Body of pancreas (tissue), 4 donors: ENCODE measurements around the gene TEAD3. TPM values are rescaled to one million over a fixed set of nuclear protein-coding genes. Genes with fewer than 3 reads are reported as not detected.
"Not testable (repeated sequence)": the region's sequence is repeated elsewhere in the genome, so short reads cannot be mapped to it uniquely, and the experiment has no call there.

Experiments used
- ATAC-seq: fragments of 150-250 bp; one replicate; pipeline ENCODE4 v1.9.1; 2016
- DNase-seq, 4 donors: peaks; one replicate each; pipeline ENCODE4 v3.0.0-alpha.2; 2019
- H3K27ac ChIP-seq, 4 donors: fragments of 200-600 bp; sonication (generic); 1 replicate in 3 of 4; 2 replicates in 1 of 4; pipeline versions ENCODE4 v1.5.1 to v1.6.1; 2016 to 2019; ENCODE audit warnings: mild to moderate bottlenecking in 1 of 4, mixed read lengths in 1 of 4, moderate library complexity in 1 of 4
- H3K27me3 ChIP-seq, 2 donors: fragments of 200-600 bp; sonication (generic); one replicate each; pipeline ENCODE4 v1.6.0; 2016; ENCODE audit warnings: mild to moderate bottlenecking in 1 of 2
- H3K36me3 ChIP-seq, 2 donors: fragments of 200-600 bp; sonication (generic); replicated peaks in 1 of 2; 2 replicates each; pipeline ENCODE4 v1.5.1; 2016; ENCODE audit warnings: low read depth in 2 of 2; ENCODE audit not compliant: insufficient read depth in 1 of 2
- H3K4me1 ChIP-seq: fragments of 200-600 bp; sonication (generic); one replicate; pipeline ENCODE4 v1.6.0; 2016
- H3K4me3 ChIP-seq, 2 donors: fragments of 200-600 bp; sonication (generic); 1 replicate in 1 of 2; 2 replicates in 1 of 2; pipeline ENCODE4 v1.5.1; 2016 to 2019
- H3K9me3 ChIP-seq, 3 donors: fragments of 200-600 bp; sonication (generic); 1 replicate in 2 of 3; 2 replicates in 1 of 3; pipeline ENCODE4 v1.5.1; 2016
- POLR2A ChIP-seq, 3 donors: fragments of 450-650 bp; IDR thresholded peaks; one replicate each; pipeline ENCODE4 v1.6.1; 2016; ENCODE audit warnings: antibody characterized with exemption in 3 of 3, mild to moderate bottlenecking in 2 of 3
- WGBS, 2 donors: methylation state at CpG; one replicate each; pipeline ENCODE4 v1.1.5; 2017; 5-methylcytosine and 5-hydroxymethylcytosine counted together
- intact Hi-C: fragments of 100-400 bp; cut with DNase I; formaldehyde crosslinking; loops from one replicate; pipeline ENCODE4 v1.15.1; 2023
- total RNA-seq, 2 donors: library from RNA; depleted of rRNA; stranded (reverse); fragments of >200 nt; gene quantifications; one replicate each; pipeline ENCODE4 v1.1.0, GENCODE V29; 2016
- TF ChIP-seq, protein P1 (sequence below), 7 experiments: fragments of 450-650 bp in 4 of 7; fragments of 200-600 bp in 3 of 7; sonication (generic) in 3 of 7; IDR thresholded peaks; one replicate each; pipeline ENCODE4 v1.5.1; 2016 to 2019; ENCODE audit warnings: antibody characterized with exemption in 7 of 7

The TEAD3 gene
- total RNA-seq, 2 donors from 2014 or later, result 6.5 to 8.9 TPM

DNA sequence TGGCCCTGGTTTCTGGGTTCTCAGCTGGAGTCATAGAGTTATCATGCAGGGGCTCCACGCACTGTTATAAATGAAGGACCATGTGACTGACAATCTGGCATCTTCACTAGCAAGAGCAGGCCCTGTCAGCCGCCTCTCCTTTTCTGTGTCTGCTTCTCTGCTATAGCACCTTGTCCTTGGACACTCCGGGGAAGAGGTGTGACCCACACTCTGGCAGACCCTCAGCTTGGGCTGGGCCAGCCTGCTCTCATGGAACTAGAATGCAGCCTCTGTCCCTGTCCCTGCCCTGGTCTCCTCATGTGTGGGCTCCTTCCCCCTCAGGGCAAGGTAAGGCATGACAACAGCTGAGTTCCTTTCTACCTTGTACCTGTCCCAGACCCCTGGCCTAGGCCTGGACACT is 55.7 kb downstream of the TEAD3 start:
- intact Hi-C loops, result no loop called here
- TF ChIP-seq POLR2A (IDR thresholded peaks at IDR 0.05), result no peak
- 87 to 100% methylated on average over 1 to 3 of the region's 3 CpGs for WGBS, 2 donors
- H3K9me3 ChIP-seq, result no peaks in the 10 kb centered on the region
- DNase-seq, result no peak
- no peak for ATAC-seq
- H3K27ac ChIP-seq, result no peak overlapping the region
- H3K4me1 ChIP-seq, result no peaks in the 10 kb centered on the region
- H3K27me3 ChIP-seq, result no peaks in the 10 kb centered on the region
- no peak overlapping the region for H3K4me3 ChIP-seq
- no peaks in the 10 kb centered on the region for H3K36me3 ChIP-seq

DNA sequence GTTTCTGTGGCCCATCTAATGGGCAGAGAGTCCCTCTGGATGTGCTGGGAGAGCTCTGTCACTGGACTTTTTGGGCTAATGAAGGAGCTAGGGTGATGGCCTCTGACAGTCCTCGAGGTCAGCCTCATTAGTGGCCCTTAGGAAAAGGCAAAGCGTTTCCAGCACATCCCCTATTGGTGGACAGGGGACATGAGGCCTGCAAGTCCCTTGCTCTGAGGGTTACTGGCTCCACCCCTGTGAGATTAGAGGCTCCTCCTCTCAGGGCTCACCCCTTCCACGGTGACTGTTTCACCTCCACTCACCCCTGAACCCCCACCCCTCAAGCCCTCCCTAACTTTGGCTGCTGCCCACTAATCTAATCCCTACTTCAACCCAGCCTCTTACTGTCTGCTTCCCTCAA is 57.6 kb downstream of the TEAD3 start:
- Histone ChIP-seq H3K36me3 (no peaks in the 10 kb centered on the region), H3K4me1 (no peaks in the 10 kb centered on the region), H3K4me3 (no peak overlapping the region), H3K27ac (no peak overlapping the region), H3K9me3 (no peaks in the 10 kb centered on the region), H3K27me3 (no peaks in the 10 kb centered on the region)
- TF ChIP-seq POLR2A (IDR thresholded peaks at IDR 0.05), result no peak
- TF ChIP-seq, protein P1, sequence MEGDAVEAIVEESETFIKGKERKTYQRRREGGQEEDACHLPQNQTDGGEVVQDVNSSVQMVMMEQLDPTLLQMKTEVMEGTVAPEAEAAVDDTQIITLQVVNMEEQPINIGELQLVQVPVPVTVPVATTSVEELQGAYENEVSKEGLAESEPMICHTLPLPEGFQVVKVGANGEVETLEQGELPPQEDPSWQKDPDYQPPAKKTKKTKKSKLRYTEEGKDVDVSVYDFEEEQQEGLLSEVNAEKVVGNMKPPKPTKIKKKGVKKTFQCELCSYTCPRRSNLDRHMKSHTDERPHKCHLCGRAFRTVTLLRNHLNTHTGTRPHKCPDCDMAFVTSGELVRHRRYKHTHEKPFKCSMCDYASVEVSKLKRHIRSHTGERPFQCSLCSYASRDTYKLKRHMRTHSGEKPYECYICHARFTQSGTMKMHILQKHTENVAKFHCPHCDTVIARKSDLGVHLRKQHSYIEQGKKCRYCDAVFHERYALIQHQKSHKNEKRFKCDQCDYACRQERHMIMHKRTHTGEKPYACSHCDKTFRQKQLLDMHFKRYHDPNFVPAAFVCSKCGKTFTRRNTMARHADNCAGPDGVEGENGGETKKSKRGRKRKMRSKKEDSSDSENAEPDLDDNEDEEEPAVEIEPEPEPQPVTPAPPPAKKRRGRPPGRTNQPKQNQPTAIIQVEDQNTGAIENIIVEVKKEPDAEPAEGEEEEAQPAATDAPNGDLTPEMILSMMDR (IDR thresholded peaks at IDR 0.05), result no peak
- WGBS, 2 donors, result 45 to 47% methylated on average over 3 of the region's 3 CpGs
- no peak for ATAC-seq
- intact Hi-C loops, result no loop called here
- no peak for DNase-seq

GRCh38 chr6:35438378-35439065 is 58.4 kb downstream of the TEAD3 start:
- intact Hi-C loops, H3K36me3 ChIP-seq, H3K27me3 ChIP-seq, H3K4me3 ChIP-seq, H3K9me3 ChIP-seq, H3K4me1 ChIP-seq, DNase-seq, ATAC-seq, H3K27ac ChIP-seq: not testable (repeated sequence)
- 92 to 96% methylated on average over 7 of the region's 7 CpGs for WGBS, 2 donors

DNA sequence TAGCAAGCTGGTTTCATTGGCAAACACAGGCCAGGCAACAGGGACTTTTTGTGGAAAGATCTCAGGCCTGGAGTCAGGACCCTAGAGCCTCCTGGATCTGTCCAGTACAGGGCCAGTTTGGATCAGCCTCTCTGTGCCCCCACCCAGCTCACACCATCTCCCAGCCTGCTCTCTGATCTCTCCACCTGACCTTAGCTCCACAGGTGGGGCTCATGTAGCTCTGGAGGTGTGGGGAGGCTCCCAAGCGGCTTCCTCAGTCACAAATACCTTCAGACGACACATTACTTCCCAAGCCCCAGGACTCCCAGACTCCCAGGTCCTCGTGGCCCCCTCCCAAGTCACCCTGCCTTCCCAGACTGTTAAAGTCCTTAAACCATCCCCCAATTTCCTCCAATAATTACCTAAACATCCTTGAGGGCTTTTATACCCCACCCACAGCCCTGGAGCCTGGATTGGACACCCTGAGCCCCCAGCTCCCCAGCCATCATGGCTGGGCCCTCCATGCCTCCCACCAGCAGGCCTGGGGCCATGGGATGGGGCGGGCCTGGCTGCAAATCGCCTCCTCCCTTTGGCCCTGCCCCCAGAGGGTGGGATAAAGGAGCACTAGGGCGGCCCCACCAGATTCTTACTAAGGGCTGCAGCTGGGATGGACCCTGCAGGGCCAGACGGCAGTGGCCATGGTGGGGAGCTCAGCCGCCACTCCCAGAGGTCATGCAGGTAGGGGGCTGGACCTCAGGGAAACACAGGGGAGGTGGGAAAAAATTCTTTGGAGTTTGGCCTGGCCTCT is 60.6 kb downstream of the TEAD3 start:
- Histone ChIP-seq H3K36me3 (no peaks in the 10 kb centered on the region), H3K4me3 (no peak overlapping the region), H3K4me1 (no peaks in the 10 kb centered on the region), H3K27me3 (no peaks in the 10 kb centered on the region), H3K9me3 (no peaks in the 10 kb centered on the region), H3K27ac (no peak overlapping the region)
- no peak for TF ChIP-seq POLR2A (IDR thresholded peaks at IDR 0.05)
- TF ChIP-seq, protein P1 (IDR thresholded peaks at IDR 0.05), result no peak
- no peak for DNase-seq
- intact Hi-C loops, result no loop called here
- no peak for ATAC-seq
- WGBS, 2 donors, result 86 to 87% methylated on average over 4 to 8 of the region's 8 CpGs

GRCh38 chr6:35435074-35435837 is 61.6 kb downstream of the TEAD3 start:
- intact Hi-C loops, result no loop called here
- TF ChIP-seq, protein P1 (IDR thresholded peaks at IDR 0.05), result no peak
- TF ChIP-seq POLR2A (IDR thresholded peaks at IDR 0.05), result no peak
- 62 to 68% methylated on average over 14 to 15 of the region's 16 CpGs for WGBS, 2 donors
- ATAC-seq (no peak), DNase-seq (no peak)
- Histone ChIP-seq H3K4me1 (no peaks in the 10 kb centered on the region), H3K9me3 (no peaks in the 10 kb centered on the region), H3K4me3 (no peak overlapping the region), H3K27me3 (no peaks in the 10 kb centered on the region), H3K36me3 (no peaks in the 10 kb centered on the region), H3K27ac (no peak overlapping the region)

GRCh38 chr6:35432702-35433101 is 64.2 kb downstream of the TEAD3 start:
- H3K4me3 ChIP-seq, H3K27me3 ChIP-seq, H3K27ac ChIP-seq, intact Hi-C loops, DNase-seq, H3K36me3 ChIP-seq, ATAC-seq, H3K4me1 ChIP-seq, H3K9me3 ChIP-seq: not testable (repeated sequence)
- WGBS, 2 donors, result 66 to 78% methylated on average over 3 of the region's 3 CpGs
